MCF 10A (cell line): Measurements from ENCODE around the gene CFAP100. TPM values are rescaled to one million over a fixed set of nuclear protein-coding genes. Genes with fewer than 3 reads are reported as not detected.
A peak's percentile ranks its signal among the peaks of the same experiment; 100 is the strongest.

ENCODE experiments used
- BruUV-seq: library from RNA; stranded (reverse); fragments of 400-500 nt; replicated peaks from 2 replicates; lab custom pipeline; 2021; lab: Mats Ljungman, UMichigan
- CTCF ChIA-PET: fragments of 300-600 bp; sonication (Branson Sonifier 250); formaldehyde crosslinking; extraction: SDS; loops from one replicate; lab custom pipeline; 2021; ENCODE audit warnings: antibody characterized with exemption, inconsistent platforms; lab: Yijun Ruan, JAX
- POLR2A ChIA-PET: fragments of 300-600, 350-650 bp; sonication (Branson Sonifier 250); formaldehyde crosslinking; extraction: SDS; loops from one replicate; lab custom pipeline; 2020; ENCODE audit warnings: antibody characterized with exemption, inconsistent platforms; lab: Yijun Ruan, JAX
- DNase-seq: peaks from one replicate; pipeline ENCODE4 v3.0.0-alpha.2; 2018; ENCODE audit not compliant: unreplicated experiment
- H3K27ac Mint-ChIP-seq: one replicate; pipeline ENCODE4 v1.8.0; 2022; ENCODE audit warnings: mild to moderate bottlenecking, low read depth, mixed read lengths; ENCODE audit not compliant: unreplicated experiment
- H3K27me3 Mint-ChIP-seq: one replicate; pipeline ENCODE4 v1.8.0; 2022; ENCODE audit warnings: mixed read lengths; ENCODE audit not compliant: insufficient read depth, unreplicated experiment
- H3K36me3 Mint-ChIP-seq: one replicate; pipeline ENCODE4 v1.8.0; 2022; ENCODE audit warnings: mild to moderate bottlenecking, moderate library complexity, mixed read lengths; ENCODE audit not compliant: insufficient read depth, unreplicated experiment
- H3K4me1 Mint-ChIP-seq: one replicate; pipeline ENCODE4 v1.8.0; 2022; ENCODE audit warnings: mixed read lengths; ENCODE audit not compliant: insufficient read depth, unreplicated experiment
- H3K4me3 Mint-ChIP-seq: one replicate; pipeline ENCODE4 v1.8.0; 2022; ENCODE audit warnings: mild to moderate bottlenecking, moderate library complexity, mixed read lengths; ENCODE audit not compliant: unreplicated experiment
- H3K9me3 Mint-ChIP-seq: one replicate; pipeline ENCODE4 v1.8.0; 2022; ENCODE audit warnings: mixed read lengths; ENCODE audit not compliant: unreplicated experiment
- CTCF ChIP-seq: fragments of 200-600 bp; IDR thresholded peaks from one replicate; pipeline ENCODE4 v1.8.0; 2022; ENCODE audit warnings: antibody characterized with exemption, mild to moderate bottlenecking; ENCODE audit not compliant: unreplicated experiment
- intact Hi-C: fragments of 100-400 bp; cut with micrococcal nuclease; formaldehyde crosslinking; loops from 2 replicates; pipeline ENCODE4 v1.14.1; 2022
- total RNA-seq: library from RNA; stranded (reverse); gene quantifications from 2 replicates; pipeline ENCODE4 v1.2.3, GENCODE V29; 2022

CFAP100 gene
- total RNA-seq, 1 experiment from 2014 or later: not detected

GRCh38 chr3:126460381-126460780 lies 65.7 kb downstream of the CFAP100 start:
- ChIA-PET CTCF (interaction anchor here (0.5 kb wide), 2 partner anchors 15 to 222 kb away, joined by 3 read pairs; partner anchors contain the start of gene ZXDC), POLR2A (interaction anchor here (1.3 kb wide), 1 partner anchor 11 kb away, joined by 4 read pairs; no protein-coding TSS in a partner anchor)
- no peaks in the 10 kb centered on the region for H3K9me3 Mint-ChIP-seq
- H3K4me1 Mint-ChIP-seq: no peaks in the 10 kb centered on the region
- TF ChIP-seq CTCF: no peak
- BruUV-seq: TSS peak; percentile 2
- H3K4me3 Mint-ChIP-seq: no peak overlapping the region
- H3K27me3 Mint-ChIP-seq: no peaks in the 10 kb centered on the region
- no peak for DNase-seq
- H3K27ac Mint-ChIP-seq: no peak overlapping the region
- peaks cover 79% of the 10 kb centered on the region for H3K36me3 Mint-ChIP-seq
- intact Hi-C loops: no loop called here

- no TSS peak for BruUV-seq
- H3K36me3 Mint-ChIP-seq: peaks cover 80% of the 10 kb centered on the region
- no peaks in the 10 kb centered on the region for H3K27me3 Mint-ChIP-seq
- DNase-seq: no peak
- CTCF ChIA-PET: interaction anchor here (0.7 kb wide), 1 partner anchor 69 kb away, joined by 3 read pairs; no protein-coding TSS in a partner anchor
- intact Hi-C loops: no loop called here
- no peak overlapping the region for H3K27ac Mint-ChIP-seq
- H3K4me3 Mint-ChIP-seq: no peak overlapping the region
- no peaks in the 10 kb centered on the region for H3K4me1 Mint-ChIP-seq
- POLR2A ChIA-PET: interaction anchor here (0.6 to 1.7 kb wide), 2 partner anchors 10 to 659 kb away, joined by 3 to 4 read pairs; no protein-coding TSS in a partner anchor
- TF ChIP-seq CTCF: no peak
- H3K9me3 Mint-ChIP-seq: no peaks in the 10 kb centered on the region
Observed at GRCh38 chr3:126461450-126462070, 66.9 kb downstream of the CFAP100 start.

GRCh38 chr3:126463521-126463920 lies 68.8 kb downstream of the CFAP100 start:
- H3K27me3 Mint-ChIP-seq: no peaks in the 10 kb centered on the region
- H3K36me3 Mint-ChIP-seq: peaks cover 76% of the 10 kb centered on the region
- CTCF ChIA-PET: interaction anchor here (1.0 kb wide), 1 partner anchor 12 kb away, joined by 3 read pairs; no protein-coding TSS in a partner anchor
- POLR2A ChIA-PET: no interaction called here
- no peak for TF ChIP-seq CTCF
- no peaks in the 10 kb centered on the region for H3K4me1 Mint-ChIP-seq
- no peak overlapping the region for H3K4me3 Mint-ChIP-seq
- no peak for DNase-seq
- no peak overlapping the region for H3K27ac Mint-ChIP-seq
- intact Hi-C loops: no loop called here
- BruUV-seq: no TSS peak
- H3K9me3 Mint-ChIP-seq: no peaks in the 10 kb centered on the region

GRCh38 chr3:126464093-126464492 lies 69.4 kb downstream of the CFAP100 start:
- Mint-ChIP-seq H3K4me1 (peaks cover 2% of the 10 kb centered on the region), H3K9me3 (no peaks in the 10 kb centered on the region), H3K4me3 (no peak overlapping the region), H3K36me3 (peaks cover 79% of the 10 kb centered on the region), H3K27ac (no peak overlapping the region), H3K27me3 (no peaks in the 10 kb centered on the region)
- ChIA-PET POLR2A (no interaction called here), CTCF (interaction anchor here (1.0 kb wide), 1 partner anchor 12 kb away, joined by 3 read pairs; no protein-coding TSS in a partner anchor)
- no TSS peak for BruUV-seq
- intact Hi-C loops: no loop called here
- DNase-seq: no peak
- no peak for TF ChIP-seq CTCF
